ENCODE results near the gene PGBD5. TPM values are rescaled to one million over a fixed set of nuclear protein-coding genes. Genes with fewer than 3 reads are reported as not detected.

Gene PGBD5
- total and polyA plus RNA-seq, 4 donors, result 0.31 to 0.99 (median 0.57) TPM

DNA sequence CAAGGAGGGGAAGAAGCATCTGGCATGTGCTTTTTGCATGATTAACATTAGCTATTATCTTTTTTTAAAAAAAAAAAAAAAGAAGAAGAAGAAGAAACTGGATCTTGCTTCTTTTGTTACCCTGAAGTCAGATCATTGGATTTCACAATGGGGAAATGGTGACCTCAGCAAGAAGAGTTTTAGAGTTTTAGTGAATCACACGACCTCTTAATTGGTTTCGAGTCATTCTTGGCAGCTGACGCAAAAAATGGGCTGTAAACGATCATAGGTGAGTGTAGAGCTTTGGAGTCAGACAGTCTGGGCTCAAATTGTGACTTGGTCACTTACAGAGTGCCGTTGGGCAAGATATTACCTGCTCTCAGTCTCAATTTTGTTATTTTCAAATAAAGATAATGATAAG, 33.3 kb upstream of the PGBD5 start:
- peaks cover 0 to 2% of the 10 kb centered on the region in 2 donors for H3K27me3 ChIP-seq (ENCODE audit: control insufficient read depth in 1 of 2, insufficient read depth in 2 of 2, low read length in 1 of 2)
- ATAC-seq (ENCODE audit: low FRiP score) (no peak), DNase-seq (no peak)
- H3K9me3 ChIP-seq (ENCODE audit: control insufficient read depth, low read length), result no peaks in the 10 kb centered on the region
- 75 to 76% methylated on average over 5 of the region's 5 CpGs for WGBS, 2 donors
- H3K4me3 ChIP-seq (ENCODE audit: low read length in 2 of 2), result no peak overlapping the region
- intact Hi-C loops (cut with DNase I), result no loop called here
- no peaks in the 10 kb centered on the region for H3K4me1 ChIP-seq (ENCODE audit: control insufficient read depth in 1 of 2, insufficient read depth in 2 of 2, low read length in 2 of 2)
- no peaks in the 10 kb centered on the region for H3K36me3 ChIP-seq (ENCODE audit: control insufficient read depth in 1 of 2, insufficient read depth in 2 of 2, low read length in 1 of 2)
- no peak overlapping the region for H3K27ac ChIP-seq (ENCODE audit: low read depth in 1 of 2, low read length in 2 of 2)

DNA sequence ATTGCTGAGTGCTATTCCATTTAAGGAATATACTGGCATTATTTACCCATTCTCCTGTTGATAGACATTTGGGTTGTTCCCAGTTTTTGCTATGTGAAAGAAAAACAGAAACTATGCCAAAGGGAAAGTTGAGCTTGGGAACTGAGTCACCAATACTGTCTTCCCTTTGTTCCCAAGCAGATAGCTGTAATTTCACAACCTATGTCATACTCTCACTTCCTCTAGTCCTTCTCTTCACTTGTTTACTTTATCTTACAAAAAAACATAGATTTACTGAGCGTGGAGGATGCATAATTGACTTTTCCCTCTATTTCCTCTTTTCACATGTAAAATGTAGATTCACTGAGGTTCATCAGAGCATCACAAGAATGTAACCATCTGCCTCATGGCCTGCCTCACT, 32.4 kb upstream of the PGBD5 start:
- WGBS, 2 donors, result 21 to 27% methylated on average over 1 of the region's 1 CpG
- Histone ChIP-seq H3K4me3 (ENCODE audit: low read length in 2 of 2) (no peak overlapping the region), H3K27me3 (ENCODE audit: control insufficient read depth in 1 of 2, insufficient read depth in 2 of 2, low read length in 1 of 2) (peaks cover 0 to 2% of the 10 kb centered on the region in 2 donors), H3K9me3 (ENCODE audit: control insufficient read depth, low read length) (no peaks in the 10 kb centered on the region), H3K27ac (ENCODE audit: low read depth in 1 of 2, low read length in 2 of 2) (no peak overlapping the region), H3K36me3 (ENCODE audit: control insufficient read depth in 1 of 2, insufficient read depth in 2 of 2, low read length in 1 of 2) (no peaks in the 10 kb centered on the region), H3K4me1 (ENCODE audit: control insufficient read depth in 1 of 2, insufficient read depth in 2 of 2, low read length in 2 of 2) (no peaks in the 10 kb centered on the region)
- intact Hi-C loops (cut with DNase I), result no loop called here
- no peak for ATAC-seq (ENCODE audit: low FRiP score)
- no peak for DNase-seq

DNA sequence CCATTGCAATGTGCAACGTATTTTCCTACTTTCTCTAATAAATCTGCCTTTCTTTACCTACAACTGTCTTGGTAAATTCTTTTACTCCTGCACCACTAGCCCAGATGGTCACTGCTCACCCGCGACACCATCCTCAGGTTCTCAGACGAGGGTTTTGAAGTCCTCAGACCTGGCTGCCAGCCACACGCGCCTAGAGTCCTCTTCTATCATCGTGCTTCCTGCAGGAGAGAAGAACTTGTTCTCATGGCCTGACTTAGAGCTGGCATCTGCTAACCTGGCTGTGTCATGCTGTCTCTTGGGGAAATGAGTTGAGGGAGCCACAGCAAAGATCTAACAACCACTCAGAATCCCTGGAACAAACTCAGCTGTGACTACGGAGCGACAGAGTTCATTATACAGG, 30.3 kb upstream of the PGBD5 start:
- no peaks in the 10 kb centered on the region for H3K4me1 ChIP-seq (ENCODE audit: control insufficient read depth in 1 of 2, insufficient read depth in 2 of 2, low read length in 2 of 2)
- no peaks in the 10 kb centered on the region for H3K36me3 ChIP-seq (ENCODE audit: control insufficient read depth in 1 of 2, insufficient read depth in 2 of 2, low read length in 1 of 2)
- no peak overlapping the region for H3K4me3 ChIP-seq (ENCODE audit: low read length in 2 of 2)
- H3K27ac ChIP-seq (ENCODE audit: low read depth in 1 of 2, low read length in 2 of 2), result no peak overlapping the region
- intact Hi-C loops (cut with DNase I), result no loop called here
- DNase-seq (no peak), ATAC-seq (ENCODE audit: low FRiP score) (no peak)
- 84 to 86% methylated on average over 9 of the region's 9 CpGs for WGBS, 2 donors
- no peaks in the 10 kb centered on the region for H3K9me3 ChIP-seq (ENCODE audit: control insufficient read depth, low read length)
- H3K27me3 ChIP-seq (ENCODE audit: control insufficient read depth in 1 of 2, insufficient read depth in 2 of 2, low read length in 1 of 2), result peaks cover 0 to 2% of the 10 kb centered on the region in 2 donors

DNA sequence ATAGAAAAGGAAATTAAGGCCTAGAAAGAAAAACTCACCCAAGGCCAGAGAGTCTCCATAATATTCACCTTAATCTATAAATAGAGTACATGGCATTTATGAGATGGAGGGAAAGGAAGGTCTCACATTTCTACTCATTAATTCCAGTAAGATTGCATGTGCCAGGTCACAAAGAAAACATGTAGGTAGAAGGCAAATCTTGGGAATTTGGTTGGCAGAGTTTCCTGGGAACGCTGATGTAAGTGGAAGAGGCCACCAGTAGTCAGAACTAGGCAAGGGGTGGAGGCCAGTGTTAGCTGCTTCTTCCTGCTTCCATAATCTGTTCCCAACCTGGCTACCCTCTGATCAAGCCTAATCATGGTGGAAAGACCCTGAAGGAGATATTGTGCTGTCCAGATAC, 29.2 kb upstream of the PGBD5 start:
- no peaks in the 10 kb centered on the region for H3K27me3 ChIP-seq (ENCODE audit: control insufficient read depth in 1 of 2, insufficient read depth in 2 of 2, low read length in 1 of 2)
- WGBS, 2 donors, result 61% methylated on average over 1 of the region's 1 CpG
- H3K27ac ChIP-seq (ENCODE audit: low read depth in 1 of 2, low read length in 2 of 2), result no peak overlapping the region
- intact Hi-C loops (cut with DNase I), result no loop called here
- no peaks in the 10 kb centered on the region for H3K9me3 ChIP-seq (ENCODE audit: control insufficient read depth, low read length)
- no peak overlapping the region for H3K4me3 ChIP-seq (ENCODE audit: low read length in 2 of 2)
- no peaks in the 10 kb centered on the region for H3K4me1 ChIP-seq (ENCODE audit: control insufficient read depth in 1 of 2, insufficient read depth in 2 of 2, low read length in 2 of 2)
- ATAC-seq (ENCODE audit: low FRiP score) (no peak), DNase-seq (no peak)
- no peaks in the 10 kb centered on the region for H3K36me3 ChIP-seq (ENCODE audit: control insufficient read depth in 1 of 2, insufficient read depth in 2 of 2, low read length in 1 of 2)

DNA sequence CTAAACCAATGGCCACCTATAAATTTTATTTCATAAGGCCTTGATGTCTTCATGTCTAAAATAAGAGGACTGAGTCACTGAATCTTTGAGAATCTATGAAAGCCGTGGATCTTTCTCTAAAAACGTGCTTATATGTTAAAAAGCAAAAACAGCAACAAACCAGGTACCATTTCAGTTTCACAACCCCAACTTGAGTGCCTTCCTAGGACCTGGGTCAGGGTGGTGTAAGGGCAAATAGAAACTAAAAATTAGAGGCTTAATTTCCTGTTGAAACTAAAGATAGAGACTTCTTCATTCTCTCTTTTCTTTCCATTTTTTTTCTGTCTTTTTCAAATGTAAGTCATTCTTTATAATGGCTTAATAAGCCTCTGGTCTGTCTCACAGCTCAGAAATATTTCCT, 27.2 kb upstream of the PGBD5 start:
- Histone ChIP-seq H3K27me3 (ENCODE audit: control insufficient read depth in 1 of 2, insufficient read depth in 2 of 2, low read length in 1 of 2) (no peaks in the 10 kb centered on the region), H3K27ac (ENCODE audit: low read depth in 1 of 2, low read length in 2 of 2) (no peak overlapping the region), H3K4me1 (ENCODE audit: control insufficient read depth in 1 of 2, insufficient read depth in 2 of 2, low read length in 2 of 2) (no peaks in the 10 kb centered on the region), H3K9me3 (ENCODE audit: control insufficient read depth, low read length) (peaks cover 3% of the 10 kb centered on the region), H3K36me3 (ENCODE audit: control insufficient read depth in 1 of 2, insufficient read depth in 2 of 2, low read length in 1 of 2) (no peaks in the 10 kb centered on the region), H3K4me3 (ENCODE audit: low read length in 2 of 2) (no peak overlapping the region)
- 71 to 72% methylated on average over 2 of the region's 2 CpGs for WGBS, 2 donors
- ATAC-seq (ENCODE audit: low FRiP score), result no peak
- DNase-seq, result no peak
- intact Hi-C loops (cut with DNase I), result no loop called here

DNA sequence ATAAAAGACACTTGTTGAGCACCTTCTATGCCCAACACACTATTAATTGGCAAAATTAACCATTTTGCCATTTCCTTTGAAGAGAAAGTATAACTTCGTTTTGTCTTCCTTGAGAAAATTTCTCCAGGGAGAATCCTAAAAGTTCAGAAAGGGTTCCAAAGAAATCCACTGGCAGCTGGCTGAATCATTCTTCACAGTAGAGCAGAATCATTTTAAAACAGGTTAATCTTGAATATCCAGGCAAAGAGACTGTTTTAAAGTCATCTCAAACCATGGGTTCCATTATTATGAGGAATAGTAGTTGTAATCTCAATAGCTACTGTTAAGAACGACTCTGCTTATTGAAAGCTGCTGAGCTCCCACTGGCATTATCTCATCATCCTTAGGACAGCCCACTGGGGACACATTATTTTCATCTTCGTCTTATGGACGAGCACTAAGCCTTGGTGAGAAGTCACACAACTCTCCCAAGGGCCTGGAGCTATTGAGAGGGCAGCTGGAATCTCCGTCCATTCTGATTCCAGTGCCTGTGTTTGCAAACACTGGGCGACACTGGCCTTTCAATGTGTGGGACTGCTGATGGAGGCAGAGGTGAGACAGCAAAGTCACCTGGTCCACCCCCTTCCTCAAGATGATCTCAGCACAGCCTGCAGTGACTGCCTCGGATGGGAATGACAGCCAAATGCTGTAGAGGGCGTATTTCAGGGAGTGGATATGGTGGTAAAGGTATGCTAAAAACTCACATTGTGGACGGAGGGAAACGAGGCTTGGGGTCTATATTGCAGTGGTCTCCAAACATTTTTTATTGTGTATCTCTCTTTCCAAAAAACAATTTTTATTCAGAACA, 15.3 kb upstream of the PGBD5 start:
- intact Hi-C loops (cut with DNase I), result no loop called here
- Histone ChIP-seq H3K9me3 (ENCODE audit: control insufficient read depth, low read length) (peaks cover 2% of the 10 kb centered on the region), H3K4me1 (ENCODE audit: control insufficient read depth in 1 of 2, insufficient read depth in 2 of 2, low read length in 2 of 2) (no peaks in the 10 kb centered on the region), H3K36me3 (ENCODE audit: control insufficient read depth in 1 of 2, insufficient read depth in 2 of 2, low read length in 1 of 2) (no peaks in the 10 kb centered on the region), H3K27me3 (ENCODE audit: control insufficient read depth in 1 of 2, insufficient read depth in 2 of 2, low read length in 1 of 2) (peaks cover 0 to 1% of the 10 kb centered on the region in 2 donors), H3K27ac (ENCODE audit: low read depth in 1 of 2, low read length in 2 of 2) (no peak overlapping the region), H3K4me3 (ENCODE audit: low read length in 2 of 2) (no peak overlapping the region)
- DNase-seq (no peak), ATAC-seq (ENCODE audit: low FRiP score) (no peak)
- 51 to 56% methylated on average over 10 of the region's 10 CpGs for WGBS, 2 donors

DNA sequence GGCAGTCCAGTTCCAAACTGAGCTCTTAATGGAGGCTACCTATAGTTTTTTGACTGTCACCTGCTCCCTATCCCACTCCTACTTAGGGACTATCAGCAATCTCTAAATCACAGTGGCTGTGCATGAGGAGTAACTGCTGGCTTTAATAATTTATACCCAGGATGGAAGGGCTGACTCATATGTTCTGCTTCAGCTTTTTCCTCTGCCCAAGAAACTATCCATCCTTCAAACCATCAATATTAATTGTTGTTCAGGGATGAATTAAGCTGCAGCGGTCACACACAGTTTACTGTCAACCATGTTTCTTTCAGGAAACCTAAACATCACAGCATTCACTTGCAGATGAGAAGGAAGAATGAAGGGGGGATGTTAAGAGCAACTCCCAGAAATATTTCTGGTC, 9.0 kb upstream of the PGBD5 start:
- Histone ChIP-seq H3K4me3 (ENCODE audit: low read length in 2 of 2) (no peak overlapping the region), H3K27me3 (ENCODE audit: control insufficient read depth in 1 of 2, insufficient read depth in 2 of 2, low read length in 1 of 2) (no peaks in the 10 kb centered on the region), H3K4me1 (ENCODE audit: control insufficient read depth in 1 of 2, insufficient read depth in 2 of 2, low read length in 2 of 2) (no peaks in the 10 kb centered on the region), H3K9me3 (ENCODE audit: control insufficient read depth, low read length) (peaks cover 2% of the 10 kb centered on the region), H3K27ac (ENCODE audit: low read depth in 1 of 2, low read length in 2 of 2) (no peak overlapping the region), H3K36me3 (ENCODE audit: control insufficient read depth in 1 of 2, insufficient read depth in 2 of 2, low read length in 1 of 2) (no peaks in the 10 kb centered on the region)
- intact Hi-C loops (cut with DNase I), result no loop called here
- no peak for DNase-seq
- no peak for ATAC-seq (ENCODE audit: low FRiP score)
- 83 to 84% methylated on average over 1 of the region's 1 CpG for WGBS, 2 donors

DNA sequence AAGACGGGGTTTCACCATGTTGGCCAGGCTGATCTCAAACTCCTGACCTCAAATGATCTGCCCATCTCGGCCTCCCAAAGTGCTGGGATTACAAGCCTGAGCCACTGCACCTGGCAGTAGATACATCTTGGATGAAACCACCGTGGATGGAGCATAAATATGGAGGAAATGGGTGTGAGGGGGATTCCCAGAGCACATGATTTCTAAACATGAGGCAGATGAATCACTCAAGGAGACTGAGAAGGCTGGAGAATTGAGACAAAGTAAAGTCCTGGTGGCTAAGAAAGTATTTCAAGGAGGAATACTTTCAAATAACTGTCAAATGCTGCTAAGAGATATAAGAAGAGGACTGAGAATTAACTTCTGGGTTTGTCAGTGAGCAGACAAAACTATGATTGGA, 5.4 kb upstream of the PGBD5 start:
- Histone ChIP-seq H3K4me1 (ENCODE audit: control insufficient read depth in 1 of 2, insufficient read depth in 2 of 2, low read length in 2 of 2) (no peaks in the 10 kb centered on the region), H3K9me3 (ENCODE audit: control insufficient read depth, low read length) (no peaks in the 10 kb centered on the region), H3K27ac (ENCODE audit: low read depth in 1 of 2, low read length in 2 of 2) (no peak overlapping the region), H3K36me3 (ENCODE audit: control insufficient read depth in 1 of 2, insufficient read depth in 2 of 2, low read length in 1 of 2) (no peaks in the 10 kb centered on the region), H3K27me3 (ENCODE audit: control insufficient read depth in 1 of 2, insufficient read depth in 2 of 2, low read length in 1 of 2) (no peaks in the 10 kb centered on the region), H3K4me3 (ENCODE audit: low read length in 2 of 2) (no peak overlapping the region)
- intact Hi-C loops (cut with DNase I), result no loop called here
- ATAC-seq (ENCODE audit: low FRiP score) (no peak), DNase-seq (no peak)
- 68 to 73% methylated on average over 3 of the region's 3 CpGs for WGBS, 2 donors

DNA sequence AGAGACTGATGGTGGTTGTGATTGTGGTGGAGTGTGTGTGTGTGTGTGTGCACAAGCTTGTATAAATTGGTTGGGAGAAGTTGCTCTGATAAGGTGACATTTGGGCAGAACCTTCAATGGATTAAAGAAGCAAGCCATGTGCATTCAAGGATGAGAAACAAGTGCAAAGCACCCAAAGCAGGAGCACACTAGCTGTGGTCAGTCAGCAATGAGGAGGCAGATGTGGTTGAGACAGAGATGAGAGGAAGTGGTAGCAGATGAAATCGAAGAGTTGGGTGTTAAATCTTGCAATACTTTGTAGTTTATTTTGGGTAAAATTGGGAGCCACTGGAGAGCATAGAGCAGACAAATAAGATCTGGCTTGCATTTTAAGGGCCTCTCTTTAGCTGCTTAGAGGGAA, 4.4 kb upstream of the PGBD5 start:
- no peaks in the 10 kb centered on the region for H3K9me3 ChIP-seq (ENCODE audit: control insufficient read depth, low read length)
- H3K4me1 ChIP-seq (ENCODE audit: control insufficient read depth in 1 of 2, insufficient read depth in 2 of 2, low read length in 2 of 2), result no peaks in the 10 kb centered on the region
- ATAC-seq (ENCODE audit: low FRiP score), result no peak
- 85 to 92% methylated on average over 1 of the region's 1 CpG for WGBS, 2 donors
- intact Hi-C loops (cut with DNase I), result no loop called here
- no peak for DNase-seq
- no peaks in the 10 kb centered on the region for H3K27me3 ChIP-seq (ENCODE audit: control insufficient read depth in 1 of 2, insufficient read depth in 2 of 2, low read length in 1 of 2)
- H3K27ac ChIP-seq (ENCODE audit: low read depth in 1 of 2, low read length in 2 of 2), result no peak overlapping the region
- H3K36me3 ChIP-seq (ENCODE audit: control insufficient read depth in 1 of 2, insufficient read depth in 2 of 2, low read length in 1 of 2), result no peaks in the 10 kb centered on the region
- H3K4me3 ChIP-seq (ENCODE audit: low read length in 2 of 2), result no peak overlapping the region

Data from aorta (tissue), 5 donors.